ENCODE data around the gene SESN3.

- no peak for TF ChIP-seq CTCF (conservative IDR thresholded peaks at IDR 0.05; ENCODE audit: low read depth, low read length)
- no peak for TF ChIP-seq EZH2 (IDR thresholded peaks at IDR 0.05; ENCODE audit: borderline replicate concordance, low read depth, low read length, poor library complexity, severe bottlenecking)
Measured at GRCh38 chr11:95187723-95188122, 43.3 kb downstream of the SESN3 start.

Measured in A673 (cell line).